ENCODE data around the gene SH2D6. TPM values are rescaled to one million over a fixed set of nuclear protein-coding genes. Genes with fewer than 3 reads are reported as not detected.

The SH2D6 gene
- 0.12 and 0.40 TPM in 2 replicates for total RNA-seq

DNA sequence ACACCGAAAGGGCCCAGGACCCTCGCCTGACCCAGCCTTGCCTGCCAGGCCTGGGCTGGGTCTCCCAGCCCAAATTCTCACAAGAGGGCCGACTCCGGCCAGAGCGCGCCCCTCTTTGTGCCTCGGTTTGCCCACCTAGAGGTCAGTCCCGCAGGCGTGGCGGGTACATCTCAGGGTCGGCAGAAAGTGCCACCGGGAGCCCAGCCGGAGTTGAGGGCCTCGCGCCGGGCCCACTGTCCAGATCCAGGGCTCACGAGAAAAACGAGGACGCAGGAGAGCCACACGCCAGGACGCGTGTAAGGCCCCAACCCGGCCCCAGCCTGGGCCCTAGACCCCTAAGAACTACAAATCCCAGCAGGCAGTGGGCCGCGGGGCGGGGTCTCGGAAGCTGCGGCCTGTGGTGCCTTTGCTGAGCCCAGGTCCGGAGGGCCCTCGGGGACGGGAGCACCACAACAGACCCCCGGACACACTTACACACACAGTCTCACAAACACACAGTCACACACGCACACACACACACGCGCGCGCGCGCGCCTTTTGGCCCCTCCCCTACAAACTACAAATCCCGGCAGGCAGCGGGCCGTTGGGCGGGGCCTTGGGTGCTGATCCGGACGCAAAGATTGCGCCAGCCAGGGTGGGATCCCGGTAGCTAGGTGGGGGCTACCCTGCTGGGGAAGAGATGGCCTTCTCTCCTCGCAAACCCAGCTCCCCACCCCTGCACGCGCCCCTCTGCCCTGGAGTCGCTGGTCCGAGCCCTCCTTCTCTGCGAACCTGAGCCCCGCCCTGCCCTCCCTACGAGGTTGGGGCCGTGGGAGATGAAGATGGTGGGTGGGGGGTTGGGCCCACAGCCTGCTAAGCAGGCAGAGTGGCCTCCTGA lies at the start of gene SH2D6:
SH2D6 (plus strand) TSS at position 583 of the 877 bp plus-strand sequence. CDS start 10,752 bp downstream, outside the sequence.

DNA sequence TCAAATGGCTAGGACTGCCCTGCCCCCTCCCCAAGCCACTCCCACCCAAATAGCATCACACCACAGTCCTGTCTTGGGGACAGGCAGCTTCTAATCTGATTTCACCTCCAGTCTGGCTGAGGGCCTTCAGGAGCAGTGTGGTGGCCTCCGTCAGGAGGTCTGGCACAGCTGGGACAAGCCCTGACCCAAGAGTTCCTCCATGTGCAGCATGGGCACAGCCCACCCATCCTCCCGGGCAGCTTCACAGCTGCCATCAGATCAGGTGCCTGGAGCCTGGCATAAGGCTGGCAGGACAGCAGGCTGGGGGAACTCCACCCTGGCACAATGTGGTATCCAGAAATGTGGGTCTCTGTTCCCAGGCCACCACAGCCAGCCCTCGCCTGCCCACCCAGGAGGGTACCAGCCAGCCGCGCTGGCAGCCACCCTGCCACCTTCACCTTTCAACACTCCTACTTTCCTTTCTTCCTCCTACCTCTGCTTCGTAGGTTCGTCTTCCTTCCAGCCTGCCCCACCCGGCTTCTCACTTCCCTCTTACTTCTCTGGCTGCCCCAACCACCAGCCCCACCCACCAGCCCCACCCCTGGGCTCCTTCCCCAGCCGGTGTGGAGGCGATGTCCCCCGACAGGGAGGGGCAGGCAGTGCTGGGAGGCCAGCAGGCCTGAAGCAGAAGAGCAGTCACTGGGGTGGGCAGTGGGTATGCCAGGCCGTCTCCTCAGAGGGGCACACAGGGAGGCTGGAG lies 8.5 kb upstream of the SH2D6 start, which contains the start of gene CAPG:
CAPG (minus strand) TSS at position 522 of the 739 bp plus-strand sequence. CDS start 8,221 bp downstream, outside the sequence.

Other genes with a start within 250 kb of the SH2D6 start
- 138 and 147 TPM in 2 replicates for gene TGOLN2, start 90.7 kb upstream of the SH2D6 start, total RNA-seq
- gene RETSAT, start 64.2 kb upstream of the SH2D6 start, total RNA-seq: 52.8 TPM in 2 replicates
- gene ELMOD3, start 63.9 kb upstream of the SH2D6 start, total RNA-seq: 14.7 and 14.8 TPM in 2 replicates
- gene CAPG, start 8.3 kb upstream of the SH2D6 start, total RNA-seq: 23.6 and 29.1 TPM in 2 replicates
- gene MAT2A, start 120.5 kb downstream of the SH2D6 start, total RNA-seq: 94.7 and 122 TPM in 2 replicates
- gene GGCX, start 142.8 kb downstream of the SH2D6 start, total RNA-seq: 34.7 and 37.3 TPM in 2 replicates
- gene VAMP8, start 158.9 kb downstream of the SH2D6 start, total RNA-seq: 0.87 and 1.7 TPM in 2 replicates
- 42.4 and 71.1 TPM in 2 replicates for gene VAMP5, start 165.7 kb downstream of the SH2D6 start, total RNA-seq
- gene RNF181, start 177.0 kb downstream of the SH2D6 start, total RNA-seq: 201 and 239 TPM in 2 replicates
- 5.9 and 8.1 TPM in 2 replicates for gene TMEM150A, start 184.0 kb downstream of the SH2D6 start, total RNA-seq
- 14.3 and 19.0 TPM in 2 replicates for gene C2orf68, start 193.4 kb downstream of the SH2D6 start, total RNA-seq
- 34.1 and 44.1 TPM in 2 replicates for gene USP39, start 197.5 kb downstream of the SH2D6 start, total RNA-seq
- not detected in 2 replicates for gene SFTPB, start 249.5 kb downstream of the SH2D6 start, total RNA-seq

Measured in aortic smooth muscle cell (primary cell).